ENCODE data around the gene GNAT2. TPM values are rescaled to one million over a fixed set of nuclear protein-coding genes. Genes with fewer than 3 reads are reported as not detected.

The GNAT2 gene
- total RNA-seq, 5 donors from 2014 or later (not counting 1 experiment from before 2014, with no cell fraction given), result not detected

GRCh38 chr1:109644670-109645069, 25.3 kb upstream of the GNAT2 start:
- CTCF ChIA-PET, result interaction anchor here in 1 of 2 donors (0.6 to 0.7 kb wide), 5 partner anchors 44 to 385 kb away, joined by 3 to 7 read pairs (median 4); no protein-coding TSS in a partner anchor
- H3K4me1 Mint-ChIP-seq, result peaks cover 6 to 15% (median 12%) of the 10 kb centered on the region in 3 donors
- no peaks in the 10 kb centered on the region for H3K36me3 ChIP-seq (ENCODE audit: control insufficient read depth in 2 of 2, extremely low read depth in 1 of 2, insufficient read depth in 1 of 2, low read length in 1 of 2)
- H3K9me3 ChIP-seq, result no peaks in the 10 kb centered on the region
- no peak overlapping the region for H3K4me3 ChIP-seq (ENCODE audit: control insufficient read depth in 1 of 2, extremely low read depth in 1 of 2, low read length in 1 of 2)
- H3K27ac ChIP-seq (ENCODE audit: low read length), result no peak overlapping the region
- POLR2A ChIA-PET, result no interaction called here
- H3K27me3 Mint-ChIP-seq, result no peaks in the 10 kb centered on the region
- no peak overlapping the region for H3K4me3 Mint-ChIP-seq
- H3K27me3 ChIP-seq (replicated peaks in 1 of 2; ENCODE audit: control insufficient read depth in 2 of 2, extremely low read depth in 1 of 2, insufficient read depth in 2 of 2, low read length in 1 of 2), result peaks cover 0 to 9% of the 10 kb centered on the region in 2 experiments
- H3K36me3 Mint-ChIP-seq, result no peaks in the 10 kb centered on the region
- H3K9me3 Mint-ChIP-seq, result no peaks in the 10 kb centered on the region
- H3K4me1 ChIP-seq (ENCODE audit: control insufficient read depth in 1 of 2, extremely low read depth in 1 of 2, insufficient read depth in 2 of 2, low read length in 2 of 2), result peaks cover 0 to 20% of the 10 kb centered on the region in 2 experiments
- DNase-seq (no peak), ATAC-seq (replicated peaks in 1 of 4) (no peak)
- H3K27ac Mint-ChIP-seq, result no peak overlapping the region
- no CpG with 5 or more reads among the region's 10 CpGs for WGBS (ENCODE audit: insufficient coverage)

- Histone ChIP-seq H3K36me3 (ENCODE audit: control insufficient read depth in 2 of 2, extremely low read depth in 1 of 2, insufficient read depth in 1 of 2, low read length in 1 of 2) (no peaks in the 10 kb centered on the region), H3K4me1 (ENCODE audit: control insufficient read depth in 1 of 2, extremely low read depth in 1 of 2, insufficient read depth in 2 of 2, low read length in 2 of 2) (peaks cover 0 to 20% of the 10 kb centered on the region in 2 experiments), H3K4me3 (ENCODE audit: control insufficient read depth in 1 of 2, extremely low read depth in 1 of 2, low read length in 1 of 2) (no peak overlapping the region), H3K27me3 (replicated peaks in 1 of 2; ENCODE audit: control insufficient read depth in 2 of 2, extremely low read depth in 1 of 2, insufficient read depth in 2 of 2, low read length in 1 of 2) (peaks cover 0 to 19% of the 10 kb centered on the region in 2 experiments), H3K9me3 (no peaks in the 10 kb centered on the region), H3K27ac (ENCODE audit: low read length) (no peak overlapping the region)
- WGBS (ENCODE audit: insufficient coverage), result 38% methylated on average over 26 of the region's 32 CpGs
- Mint-ChIP-seq H3K4me1 (peaks cover 6 to 13% (median 12%) of the 10 kb centered on the region in 3 donors), H3K27ac (no peak overlapping the region), H3K36me3 (no peaks in the 10 kb centered on the region), H3K27me3 (no peaks in the 10 kb centered on the region), H3K4me3 (no peak overlapping the region), H3K9me3 (no peaks in the 10 kb centered on the region)
- ATAC-seq (replicated peaks in 1 of 4), result peak; percentile 89 to 96 (median 93)
- POLR2A ChIA-PET, result no interaction called here
- peak; percentile 59 to 91 (median 84) for DNase-seq
- CTCF ChIA-PET, result interaction anchor here (0.7 to 1.6 kb wide), 10 partner anchors 9 to 341 kb away, joined by 3 to 8 read pairs (median 4); partner anchors contain the start of gene AHCYL1 (in 2 of the 2)
Measured at GRCh38 chr1:109643385-109644230, 24.2 kb upstream of the GNAT2 start.

DNA sequence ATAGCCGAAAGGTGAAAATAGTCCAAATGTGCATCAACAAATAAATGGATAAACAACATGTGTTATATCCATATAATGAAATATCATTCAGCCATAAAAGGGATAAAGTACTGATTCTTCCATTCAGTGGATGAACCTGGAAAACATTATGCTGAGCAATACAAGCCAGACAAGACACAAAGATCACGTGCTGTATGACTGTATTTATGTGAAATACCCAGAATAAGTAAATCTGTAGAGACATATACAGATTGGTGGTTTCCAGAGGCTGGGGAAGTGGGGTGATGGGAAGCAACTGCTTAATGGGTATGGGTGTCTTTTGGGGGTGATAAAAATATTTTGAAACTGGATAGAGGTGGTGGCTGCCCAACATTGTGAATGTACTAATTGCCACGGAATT, 23.2 kb upstream of the GNAT2 start:
- Histone ChIP-seq H3K36me3 (ENCODE audit: control insufficient read depth in 2 of 2, extremely low read depth in 1 of 2, insufficient read depth in 1 of 2, low read length in 1 of 2) (no peaks in the 10 kb centered on the region), H3K4me1 (ENCODE audit: control insufficient read depth in 1 of 2, extremely low read depth in 1 of 2, insufficient read depth in 2 of 2, low read length in 2 of 2) (peaks cover 0 to 20% of the 10 kb centered on the region in 2 experiments), H3K27ac (ENCODE audit: low read length) (no peak overlapping the region), H3K27me3 (replicated peaks in 1 of 2; ENCODE audit: control insufficient read depth in 2 of 2, extremely low read depth in 1 of 2, insufficient read depth in 2 of 2, low read length in 1 of 2) (peaks cover 0 to 23% of the 10 kb centered on the region in 2 experiments), H3K9me3 (no peaks in the 10 kb centered on the region), H3K4me3 (ENCODE audit: control insufficient read depth in 1 of 2, extremely low read depth in 1 of 2, low read length in 1 of 2) (no peak overlapping the region)
- H3K27ac Mint-ChIP-seq, result no peak overlapping the region
- H3K27me3 Mint-ChIP-seq, result no peaks in the 10 kb centered on the region
- no peak for ATAC-seq (replicated peaks in 1 of 4)
- ChIA-PET CTCF (interaction anchor here (0.6 to 1.6 kb wide), 6 partner anchors 9 to 342 kb away, joined by 3 to 8 read pairs (median 4); partner anchors contain the start of gene AHCYL1 (in 2 of the 2)), POLR2A (no interaction called here)
- DNase-seq, result no peak
- H3K4me3 Mint-ChIP-seq, result no peak overlapping the region
- no peaks in the 10 kb centered on the region for H3K36me3 Mint-ChIP-seq
- no peaks in the 10 kb centered on the region for H3K9me3 Mint-ChIP-seq
- peaks cover 6 to 13% (median 12%) of the 10 kb centered on the region in 3 donors for H3K4me1 Mint-ChIP-seq
- WGBS (ENCODE audit: insufficient coverage), result 57% methylated on average over 1 of the region's 3 CpGs

- no CpG with 5 or more reads among the region's 2 CpGs for WGBS (ENCODE audit: insufficient coverage)
- Histone ChIP-seq H3K27ac (ENCODE audit: low read length) (no peak overlapping the region), H3K9me3 (no peaks in the 10 kb centered on the region), H3K27me3 (replicated peaks in 1 of 2; ENCODE audit: control insufficient read depth in 2 of 2, extremely low read depth in 1 of 2, insufficient read depth in 2 of 2, low read length in 1 of 2) (peaks cover 0 to 23% of the 10 kb centered on the region in 2 experiments), H3K4me3 (ENCODE audit: control insufficient read depth in 1 of 2, extremely low read depth in 1 of 2, low read length in 1 of 2) (no peak overlapping the region), H3K36me3 (ENCODE audit: control insufficient read depth in 2 of 2, extremely low read depth in 1 of 2, insufficient read depth in 1 of 2, low read length in 1 of 2) (no peaks in the 10 kb centered on the region), H3K4me1 (ENCODE audit: control insufficient read depth in 1 of 2, extremely low read depth in 1 of 2, insufficient read depth in 2 of 2, low read length in 2 of 2) (peaks cover 0 to 20% of the 10 kb centered on the region in 2 experiments)
- peaks cover 6 to 13% (median 12%) of the 10 kb centered on the region in 3 donors for H3K4me1 Mint-ChIP-seq
- no peaks in the 10 kb centered on the region for H3K36me3 Mint-ChIP-seq
- DNase-seq (no peak), ATAC-seq (replicated peaks in 1 of 4) (no peak)
- no peaks in the 10 kb centered on the region for H3K9me3 Mint-ChIP-seq
- H3K4me3 Mint-ChIP-seq, result no peak overlapping the region
- CTCF ChIA-PET, result interaction anchor here (0.7 to 3.7 kb wide), 10 partner anchors 9 to 365 kb away, joined by 3 to 37 read pairs (median 19); partner anchors contain the start of genes AHCYL1 (in 1 of the 2) and GNAI3 (in 1 of the 2)
- no peak overlapping the region for H3K27ac Mint-ChIP-seq
- no peaks in the 10 kb centered on the region for H3K27me3 Mint-ChIP-seq
- POLR2A ChIA-PET, result no interaction called here
Measured at GRCh38 chr1:109641861-109642260, 22.4 kb upstream of the GNAT2 start.

DNA sequence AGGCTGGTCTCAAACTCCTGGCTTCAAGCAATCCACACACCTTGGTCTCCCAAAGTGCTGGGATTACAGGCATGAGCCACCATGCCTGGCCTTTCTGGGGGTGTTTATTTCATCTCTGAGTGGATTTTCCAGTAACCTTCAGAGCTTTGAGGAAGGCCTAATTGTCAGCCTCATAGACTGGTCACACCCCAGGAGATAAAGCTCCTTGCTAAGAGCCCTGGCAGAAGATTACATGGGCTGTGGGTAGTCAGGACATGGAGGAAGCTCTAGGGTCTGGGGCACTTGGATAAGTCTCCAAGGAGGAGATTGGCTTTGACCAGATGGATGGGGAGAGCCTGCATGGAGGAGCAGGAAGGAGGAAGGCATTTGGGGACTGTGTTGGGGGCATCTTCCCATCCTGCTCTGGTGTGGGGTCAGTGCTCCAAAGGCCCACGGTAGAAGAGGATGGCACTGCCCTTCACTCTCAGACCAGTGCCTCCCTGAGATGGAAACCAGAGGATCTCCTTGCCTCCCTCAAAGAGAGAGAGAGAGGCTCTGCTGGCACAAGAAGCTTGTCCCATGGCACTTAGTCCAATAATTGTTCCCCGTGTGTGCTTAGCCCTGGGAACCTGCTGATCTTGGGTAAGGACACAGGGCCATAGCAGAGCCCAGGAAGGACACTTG, 21.8 kb upstream of the GNAT2 start:
- Mint-ChIP-seq H3K4me3 (no peak overlapping the region), H3K4me1 (peaks cover 6 to 13% (median 12%) of the 10 kb centered on the region in 3 donors), H3K27me3 (no peaks in the 10 kb centered on the region), H3K27ac (no peak overlapping the region), H3K9me3 (no peaks in the 10 kb centered on the region), H3K36me3 (no peaks in the 10 kb centered on the region)
- no peak overlapping the region for H3K4me3 ChIP-seq (ENCODE audit: control insufficient read depth in 1 of 2, extremely low read depth in 1 of 2, low read length in 1 of 2)
- H3K27ac ChIP-seq (ENCODE audit: low read length), result no peak overlapping the region
- H3K9me3 ChIP-seq, result no peaks in the 10 kb centered on the region
- peaks cover 0 to 20% of the 10 kb centered on the region in 2 experiments for H3K4me1 ChIP-seq (ENCODE audit: control insufficient read depth in 1 of 2, extremely low read depth in 1 of 2, insufficient read depth in 2 of 2, low read length in 2 of 2)
- WGBS (ENCODE audit: insufficient coverage), result 60% methylated on average over 1 of the region's 2 CpGs
- peaks cover 0 to 23% of the 10 kb centered on the region in 2 experiments for H3K27me3 ChIP-seq (replicated peaks in 1 of 2; ENCODE audit: control insufficient read depth in 2 of 2, extremely low read depth in 1 of 2, insufficient read depth in 2 of 2, low read length in 1 of 2)
- ATAC-seq (replicated peaks in 1 of 4) (no peak), DNase-seq (no peak)
- no peaks in the 10 kb centered on the region for H3K36me3 ChIP-seq (ENCODE audit: control insufficient read depth in 2 of 2, extremely low read depth in 1 of 2, insufficient read depth in 1 of 2, low read length in 1 of 2)
- POLR2A ChIA-PET, result interaction anchor here (0.8 to 1.0 kb wide), 2 partner anchors 93 kb away, joined by 3 to 5 read pairs; partner anchors contain the start of gene GNAI3 (in 2 of the 2)
- CTCF ChIA-PET, result interaction anchor here (0.5 to 3.7 kb wide), 23 partner anchors 10 to 376 kb away, joined by 3 to 46 read pairs (median 6); partner anchors contain the start of genes AHCYL1 (in 2 of the 2), GNAI3 (in 2 of the 2), GSTM1 (in 1 of the 2) and GSTM3 (in 1 of the 2)
